ENCODE measurements around the gene FURIN. TPM values are rescaled to one million over a fixed set of nuclear protein-coding genes. Genes with fewer than 3 reads are reported as not detected.

The FURIN gene
- total RNA-seq, 4 donors from 2014 or later: 34.4 to 72.5 (median 49.8) TPM

- TF ChIP-seq CTCF (IDR thresholded peaks at IDR 0.05; ENCODE audit: low read depth): no peak
Measured at GRCh38 chr15:90909976-90910375, 41.6 kb downstream of the FURIN start.

GRCh38 chr15:90910441-90911301 lies 42.3 kb downstream of the FURIN start:
- no peak for TF ChIP-seq CTCF (IDR thresholded peaks at IDR 0.05; ENCODE audit: low read depth)

- no peak for TF ChIP-seq CTCF (IDR thresholded peaks at IDR 0.05; ENCODE audit: low read depth)
Measured at GRCh38 chr15:90911302-90911623, 42.9 kb downstream of the FURIN start.

- no peak for TF ChIP-seq CTCF (IDR thresholded peaks at IDR 0.05; ENCODE audit: low read depth)
Measured at GRCh38 chr15:90911906-90912769, 43.8 kb downstream of the FURIN start.

- TF ChIP-seq CTCF (IDR thresholded peaks at IDR 0.05; ENCODE audit: low read depth): no peak
Measured at GRCh38 chr15:90912770-90913075, 44.3 kb downstream of the FURIN start.

- no peak for TF ChIP-seq CTCF (IDR thresholded peaks at IDR 0.05; ENCODE audit: low read depth)
Measured at GRCh38 chr15:90913398-90913944, 45.1 kb downstream of the FURIN start.
